HG03045 (cell line): ENCODE measurements around the gene CACNA2D3.

Experiments used
- ATAC-seq: cut with Tn5 transposase; IDR thresholded peaks from one replicate; pipeline ENCODE4 v1.9.1; 2021; ENCODE audit warnings: mild to moderate bottlenecking, moderate library complexity; ENCODE audit not compliant: unreplicated experiment

Gene CACNA2D3

DNA sequence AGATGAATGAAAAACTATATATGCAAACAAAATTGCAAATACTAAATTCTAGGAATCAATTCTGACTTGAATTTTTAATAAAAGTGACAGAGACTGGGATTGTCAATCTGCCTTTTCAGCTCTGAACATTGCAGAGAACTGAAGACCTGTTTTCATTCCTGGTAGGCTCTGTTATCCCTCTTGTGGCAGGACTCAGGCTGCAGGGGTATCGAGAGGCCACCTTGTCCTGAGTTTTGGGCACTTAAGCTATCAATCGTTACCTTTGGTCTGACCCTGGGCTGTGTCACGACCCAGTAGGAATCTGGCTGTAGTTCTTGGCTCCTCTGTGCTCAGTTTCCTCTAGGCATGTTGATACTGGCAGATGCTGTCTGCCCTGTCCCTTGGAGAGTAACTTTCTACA is 238.0 kb downstream of the CACNA2D3 start:
- no peak for ATAC-seq

DNA sequence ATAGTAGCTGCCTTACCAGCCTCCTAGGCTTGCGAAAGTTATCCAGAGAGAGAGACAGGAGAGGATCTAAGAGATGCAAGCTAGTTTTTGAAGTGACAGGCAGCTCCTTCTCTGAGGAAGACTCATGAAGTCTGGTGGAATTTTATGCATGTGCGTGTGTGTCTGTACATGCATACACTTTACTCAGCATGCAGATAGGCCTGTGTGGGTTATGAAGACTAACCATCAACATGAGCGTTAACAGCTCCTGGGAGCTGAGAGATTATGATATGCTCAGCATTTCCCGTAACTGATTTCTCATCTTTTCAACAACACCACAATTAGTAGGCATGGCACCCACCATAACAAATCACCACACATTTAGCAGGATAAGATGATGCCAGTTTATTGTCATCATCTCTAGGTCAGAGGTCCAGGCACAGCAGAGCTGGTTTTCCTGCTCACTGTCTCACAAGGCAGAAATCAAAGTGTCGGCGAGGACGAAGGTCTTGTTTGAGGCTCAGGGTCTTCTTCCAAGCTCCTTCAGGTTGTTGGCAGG is 239.5 kb downstream of the CACNA2D3 start:
- ATAC-seq: no peak

DNA sequence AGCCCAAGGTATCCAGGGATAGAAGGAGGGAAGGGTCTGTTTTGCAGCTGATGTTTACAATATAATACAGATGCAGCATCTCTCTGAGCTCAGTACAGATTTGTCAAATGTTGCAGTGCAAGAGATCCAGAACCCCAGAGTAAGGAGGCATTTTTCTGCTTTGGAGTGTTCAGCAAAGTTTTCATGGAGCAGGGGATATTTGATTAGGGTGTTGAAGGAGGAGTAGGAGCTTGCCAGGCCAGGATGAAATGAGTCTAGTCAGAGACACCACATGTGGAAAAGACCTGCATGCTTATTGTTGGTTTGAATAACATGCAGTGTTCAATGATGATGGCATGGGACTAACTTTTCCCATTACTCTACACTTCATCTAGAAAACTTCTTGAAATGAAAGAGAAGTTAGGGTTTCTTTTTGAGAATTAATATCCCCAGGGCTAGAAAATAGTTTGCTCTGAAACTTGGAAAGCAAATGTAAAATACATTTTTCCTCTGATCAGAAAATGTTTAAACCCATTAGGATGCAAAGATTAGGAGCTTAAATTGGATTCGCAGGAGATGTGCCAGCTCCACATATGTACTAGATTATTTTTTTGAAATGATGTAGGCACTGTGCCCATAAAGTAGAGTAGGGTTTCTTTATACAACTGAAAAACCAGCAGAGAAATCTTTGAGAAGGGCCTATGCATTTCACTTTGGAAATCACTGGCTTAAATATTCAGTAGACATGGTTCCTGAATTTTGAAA is 243.8 kb downstream of the CACNA2D3 start:
- no peak for ATAC-seq

DNA sequence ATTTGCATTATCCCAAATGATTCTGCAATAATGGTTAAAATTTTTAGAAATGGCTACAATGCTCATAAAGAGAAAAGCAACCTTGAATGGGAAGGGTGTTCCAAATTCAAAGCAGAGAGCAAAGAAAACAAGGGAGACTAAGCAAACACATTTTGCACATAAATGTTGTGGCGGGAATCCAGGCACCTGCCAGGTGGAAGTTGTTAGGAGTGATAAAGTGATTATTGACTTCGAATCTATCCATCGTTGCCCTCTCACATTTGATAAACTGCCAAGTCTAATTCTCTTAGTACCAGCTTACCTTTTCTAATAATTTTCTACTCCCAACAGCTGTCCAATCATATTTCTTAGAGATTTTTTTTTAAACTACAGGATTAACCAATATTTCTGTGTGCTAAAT is 244.5 kb downstream of the CACNA2D3 start:
- ATAC-seq: no peak

DNA sequence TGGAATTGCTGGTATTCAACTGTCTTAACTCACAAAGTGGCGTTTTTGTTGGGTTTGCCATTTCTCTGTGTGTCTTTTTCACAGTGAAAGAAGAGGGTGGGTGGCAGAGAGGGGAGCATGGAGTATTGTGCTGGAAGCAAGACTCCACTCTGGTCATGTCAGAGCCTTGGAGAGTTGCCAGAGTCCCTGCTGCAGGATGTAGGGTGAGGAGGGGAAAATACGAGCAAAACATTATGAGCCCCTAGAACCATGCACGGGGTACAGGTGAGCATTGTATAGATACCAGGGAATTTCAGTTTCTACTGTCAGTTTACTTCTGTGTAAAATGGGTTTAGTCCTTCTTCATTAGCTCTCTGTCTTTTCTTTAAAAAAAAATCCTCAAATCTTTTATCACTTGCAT is 249.9 kb downstream of the CACNA2D3 start:
- ATAC-seq: no peak

GRCh38 chr3:54374214-54374852 is 252.0 kb downstream of the CACNA2D3 start:
- ATAC-seq: no peak

GRCh38 chr3:54376142-54376807 is 253.9 kb downstream of the CACNA2D3 start:
- ATAC-seq: no peak

GRCh38 chr3:54376939-54377578 is 254.7 kb downstream of the CACNA2D3 start:
- no peak for ATAC-seq

DNA sequence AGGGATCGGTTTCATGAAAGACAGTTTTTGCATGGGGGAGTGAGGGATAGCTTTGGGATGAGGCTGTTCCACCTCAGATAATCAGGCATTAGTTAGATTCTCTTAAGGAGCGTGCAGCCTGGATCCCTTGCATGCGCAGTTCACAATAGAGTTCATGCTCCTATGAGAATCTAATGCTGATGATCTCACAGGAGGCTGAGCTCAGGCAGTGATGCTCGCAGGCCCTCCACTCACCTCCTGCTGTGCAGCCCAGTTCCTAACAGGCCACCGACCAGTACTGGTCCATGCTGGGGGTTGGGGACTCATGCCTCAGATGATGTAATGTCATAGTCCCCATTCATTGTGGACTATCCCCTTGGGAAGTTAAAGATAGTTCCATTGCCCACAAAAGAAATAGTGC is 255.8 kb downstream of the CACNA2D3 start:
- no peak for ATAC-seq

DNA sequence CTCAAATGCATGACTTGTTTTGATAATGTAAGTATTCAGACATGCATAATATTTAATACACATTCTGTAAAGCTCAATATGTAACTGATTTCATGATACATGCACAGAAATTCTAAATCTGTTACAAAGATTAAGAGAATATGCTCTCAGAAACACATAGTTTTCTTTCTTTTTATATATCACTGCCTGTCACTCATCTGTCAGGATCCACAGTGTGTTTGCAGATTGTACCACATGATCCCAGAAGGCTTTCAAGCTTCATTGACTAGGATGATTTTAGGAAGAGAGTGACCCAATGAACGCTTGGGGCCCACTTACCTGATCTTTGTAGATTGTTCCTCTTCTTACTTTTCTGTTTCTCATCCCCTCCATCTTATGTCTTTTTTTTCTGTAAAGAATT is 261.9 kb downstream of the CACNA2D3 start:
- no peak for ATAC-seq

DNA sequence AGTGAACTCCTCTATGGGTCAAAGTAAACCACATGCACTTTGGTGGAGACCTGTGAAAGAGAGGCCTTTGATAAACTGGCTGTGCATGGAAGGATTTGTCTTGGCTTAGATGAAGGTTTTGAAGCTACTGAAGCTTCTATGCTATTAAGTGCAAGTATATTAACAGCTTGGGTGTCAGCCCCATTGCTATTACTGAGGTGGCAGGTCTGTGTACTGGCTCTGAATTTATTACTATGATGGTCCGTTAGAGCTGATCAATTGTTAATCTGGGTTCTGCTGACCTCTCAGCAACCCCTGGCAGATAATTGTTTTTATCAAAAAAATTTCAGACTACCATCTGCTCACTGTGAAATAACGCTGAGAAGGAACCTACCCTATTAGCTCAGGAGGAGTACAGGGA is 268.2 kb downstream of the CACNA2D3 start:
- no peak for ATAC-seq

DNA sequence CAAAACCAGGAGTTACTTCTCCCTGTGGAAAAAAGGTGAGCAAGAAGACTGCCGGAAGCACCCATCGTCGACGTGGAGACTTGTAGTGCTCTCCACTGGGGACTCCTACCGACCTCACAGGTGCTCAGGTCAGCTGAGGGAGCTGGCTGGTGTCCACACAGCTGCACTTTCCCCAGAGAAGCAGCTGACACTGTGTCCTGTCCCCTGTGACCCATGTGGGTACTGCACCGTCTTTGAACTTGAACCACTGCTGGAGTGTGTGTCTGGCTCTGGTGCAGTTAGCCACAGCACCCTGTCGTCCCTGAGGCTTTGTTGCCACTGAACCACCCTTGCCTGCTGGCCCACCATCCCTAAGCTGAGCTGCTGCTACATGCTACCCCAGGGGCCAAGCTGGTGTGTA is 270.8 kb downstream of the CACNA2D3 start:
- no peak for ATAC-seq

GRCh38 chr3:54408328-54408727 is 286.0 kb downstream of the CACNA2D3 start:
- no peak for ATAC-seq

- ATAC-seq: no peak
Observed at GRCh38 chr3:54421943-54422342, 299.6 kb downstream of the CACNA2D3 start.

- no peak for ATAC-seq
Observed at GRCh38 chr3:54424292-54424691, 301.9 kb downstream of the CACNA2D3 start.

DNA sequence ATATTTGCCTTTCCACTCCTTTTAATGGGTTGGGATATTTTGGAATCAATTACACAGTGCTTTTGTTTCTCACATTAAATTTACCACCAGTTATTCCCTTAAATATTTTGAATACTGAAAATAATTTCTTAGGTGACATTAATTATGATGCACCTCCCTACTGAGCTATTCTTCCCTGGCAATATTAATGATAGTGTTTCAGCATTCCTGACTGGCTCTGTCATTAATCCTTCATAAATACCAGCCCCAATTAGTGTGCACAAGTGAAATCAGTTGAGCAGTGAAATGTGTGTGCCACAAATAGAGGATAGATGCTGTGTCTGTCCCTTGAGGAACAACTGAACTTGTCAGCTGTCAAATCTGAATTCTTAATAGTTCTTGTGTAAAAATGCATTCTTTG is 304.0 kb downstream of the CACNA2D3 start:
- ATAC-seq: no peak

GRCh38 chr3:54427501-54427900 is 305.1 kb downstream of the CACNA2D3 start:
- no peak for ATAC-seq

DNA sequence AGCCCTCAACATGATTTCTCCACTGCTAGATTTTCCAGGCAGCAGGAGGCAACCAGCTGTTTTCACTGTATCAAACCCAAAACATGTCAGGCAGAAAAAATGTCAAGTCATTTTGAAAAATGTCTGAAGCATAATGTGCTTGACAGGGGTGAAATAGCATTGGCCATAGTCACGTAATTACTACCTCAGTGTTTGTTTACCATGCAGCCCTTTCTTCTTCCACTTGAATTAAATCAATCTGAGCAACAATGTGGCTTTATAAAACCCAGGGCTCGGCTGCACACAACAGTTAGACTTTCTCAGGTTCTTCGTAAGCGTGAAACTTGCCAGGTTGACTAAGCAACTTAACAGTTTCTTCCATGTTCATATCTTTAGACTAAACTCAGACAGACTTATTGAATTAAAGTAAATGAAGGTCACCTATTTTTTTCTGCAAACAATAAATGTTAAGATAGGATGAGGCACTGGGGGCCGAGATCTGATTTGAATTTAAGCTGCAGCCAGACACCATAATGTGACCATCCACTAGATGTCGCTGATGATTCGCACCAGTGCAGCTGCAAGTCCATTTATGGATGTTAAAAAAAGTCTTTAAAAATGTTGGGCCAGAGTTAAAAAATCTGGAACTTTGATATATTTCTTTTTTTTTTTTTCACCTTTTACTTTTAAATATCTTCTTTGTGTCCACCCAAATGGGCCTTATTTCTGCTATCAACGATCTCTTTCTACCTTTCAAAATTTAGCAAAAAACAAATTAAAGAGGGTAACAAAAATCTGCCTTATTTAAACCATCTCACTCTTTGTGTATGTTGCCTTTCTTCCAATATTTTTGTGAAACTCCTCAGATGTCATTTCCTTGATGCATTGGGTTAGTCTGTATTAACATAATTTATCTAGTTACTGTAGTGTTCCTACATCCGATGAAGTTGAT is 305.9 kb downstream of the CACNA2D3 start:
- no peak for ATAC-seq

- ATAC-seq: no peak
Observed at GRCh38 chr3:54432975-54433374, 310.6 kb downstream of the CACNA2D3 start.

DNA sequence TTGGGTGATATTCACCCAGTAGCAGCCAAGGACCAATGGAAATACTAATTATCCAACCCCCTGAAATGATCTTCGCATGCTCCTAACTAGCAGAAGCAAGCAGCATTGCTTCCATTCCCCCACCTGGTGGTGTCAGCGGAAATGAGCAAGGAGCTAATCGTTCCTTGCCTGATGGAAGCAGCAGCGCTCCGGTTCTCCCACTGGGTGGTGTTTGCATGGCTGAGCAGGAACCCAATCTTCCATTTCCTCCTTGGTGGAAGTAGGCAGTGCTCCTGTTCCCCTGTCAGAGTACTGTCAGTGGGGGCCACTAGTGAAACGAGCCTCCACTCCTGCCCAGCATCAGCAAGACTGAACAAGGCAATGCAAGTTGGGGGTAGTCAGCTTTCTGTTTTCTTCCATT is 311.5 kb downstream of the CACNA2D3 start:
- ATAC-seq: no peak
